Right atrium auricular region (tissue), 2 donors: ENCODE results near the gene STN1. TPM values are rescaled to one million over a fixed set of nuclear protein-coding genes. Genes with fewer than 3 reads are reported as not detected.
A peak's percentile ranks its signal among the peaks of the same experiment; 100 is the strongest.

ENCODE experiments used
- DNase-seq: peaks from one replicate; pipeline ENCODE4 v3.0.0-alpha.2; 2019; ENCODE audit warnings: low spot score
- H3K27ac ChIP-seq, 2 donors: fragments of 200-600 bp; sonication (generic); 1 replicate in 1 of 2; 2 replicates in 1 of 2; pipeline ENCODE4 v1.5.1; 2016 to 2019
- H3K27me3 ChIP-seq, 2 donors: fragments of 200-600 bp; sonication (generic); one replicate each; pipeline versions ENCODE4 v1.5.1 to v1.6.0; 2017 to 2019
- H3K36me3 ChIP-seq: fragments of 200-600 bp; sonication (generic); one replicate; pipeline ENCODE4 v1.5.1; 2016
- H3K4me1 ChIP-seq, 2 donors: fragments of 200-600 bp; sonication (generic); one replicate each; pipeline versions ENCODE4 v1.5.1 to v1.6.0; 2017 to 2019
- H3K4me3 ChIP-seq, 2 donors: fragments of 200-600 bp; sonication (generic); 1 replicate in 1 of 2; 2 replicates in 1 of 2; pipeline ENCODE4 v1.5.1; 2017 to 2019; ENCODE audit warnings: mild to moderate bottlenecking in 1 of 2, moderate library complexity in 1 of 2
- H3K9me3 ChIP-seq, 2 donors: fragments of 200-600 bp; sonication (generic); one replicate each; pipeline ENCODE4 v1.5.1; 2019
- total RNA-seq, 2 donors: library from RNA; depleted of rRNA; stranded (reverse); fragments of >200 nt; gene quantifications; one replicate each; pipeline ENCODE4 v1.1.0, GENCODE V29; 2016
- TF ChIP-seq, protein P1 (sequence below), 2 donors: fragments of 200-600 bp; sonication (generic); IDR thresholded peaks; one replicate each; pipeline ENCODE4 v1.5.1; 2019; ENCODE audit warnings: antibody characterized with exemption in 2 of 2

STN1 gene
- total RNA-seq, 2 donors from 2014 or later, result 26.8 to 35.3 TPM

DNA sequence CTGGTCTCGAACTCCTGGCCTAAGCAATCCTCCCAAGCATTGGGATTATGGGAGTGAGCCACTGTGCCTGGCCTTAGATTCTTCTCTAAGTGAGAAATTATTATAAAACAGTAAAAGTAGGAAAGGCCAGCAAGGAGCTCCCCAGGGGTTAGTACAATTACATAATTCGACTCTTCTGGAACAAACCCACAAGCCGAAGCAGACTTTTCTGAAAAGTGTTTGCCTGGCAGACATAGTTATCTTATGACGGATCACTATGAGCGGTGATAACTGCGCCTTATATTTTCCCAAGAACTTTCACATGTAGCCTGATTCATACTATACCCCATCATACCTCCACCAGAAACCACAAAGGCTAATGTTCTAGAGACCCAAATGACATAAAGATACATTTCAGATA lies 32.4 kb downstream of the STN1 start:
- Histone ChIP-seq H3K9me3 (no peaks in the 10 kb centered on the region), H3K4me1 (peaks cover 0 to 30% of the 10 kb centered on the region in 2 donors), H3K27me3 (no peaks in the 10 kb centered on the region), H3K27ac (peak overlapping the region; percentile 3 to 32), H3K4me3 (no peak overlapping the region), H3K36me3 (peaks cover 39% of the 10 kb centered on the region)
- no peak for DNase-seq
- TF ChIP-seq, protein P1, sequence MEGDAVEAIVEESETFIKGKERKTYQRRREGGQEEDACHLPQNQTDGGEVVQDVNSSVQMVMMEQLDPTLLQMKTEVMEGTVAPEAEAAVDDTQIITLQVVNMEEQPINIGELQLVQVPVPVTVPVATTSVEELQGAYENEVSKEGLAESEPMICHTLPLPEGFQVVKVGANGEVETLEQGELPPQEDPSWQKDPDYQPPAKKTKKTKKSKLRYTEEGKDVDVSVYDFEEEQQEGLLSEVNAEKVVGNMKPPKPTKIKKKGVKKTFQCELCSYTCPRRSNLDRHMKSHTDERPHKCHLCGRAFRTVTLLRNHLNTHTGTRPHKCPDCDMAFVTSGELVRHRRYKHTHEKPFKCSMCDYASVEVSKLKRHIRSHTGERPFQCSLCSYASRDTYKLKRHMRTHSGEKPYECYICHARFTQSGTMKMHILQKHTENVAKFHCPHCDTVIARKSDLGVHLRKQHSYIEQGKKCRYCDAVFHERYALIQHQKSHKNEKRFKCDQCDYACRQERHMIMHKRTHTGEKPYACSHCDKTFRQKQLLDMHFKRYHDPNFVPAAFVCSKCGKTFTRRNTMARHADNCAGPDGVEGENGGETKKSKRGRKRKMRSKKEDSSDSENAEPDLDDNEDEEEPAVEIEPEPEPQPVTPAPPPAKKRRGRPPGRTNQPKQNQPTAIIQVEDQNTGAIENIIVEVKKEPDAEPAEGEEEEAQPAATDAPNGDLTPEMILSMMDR (IDR thresholded peaks at IDR 0.05), result no peak

DNA sequence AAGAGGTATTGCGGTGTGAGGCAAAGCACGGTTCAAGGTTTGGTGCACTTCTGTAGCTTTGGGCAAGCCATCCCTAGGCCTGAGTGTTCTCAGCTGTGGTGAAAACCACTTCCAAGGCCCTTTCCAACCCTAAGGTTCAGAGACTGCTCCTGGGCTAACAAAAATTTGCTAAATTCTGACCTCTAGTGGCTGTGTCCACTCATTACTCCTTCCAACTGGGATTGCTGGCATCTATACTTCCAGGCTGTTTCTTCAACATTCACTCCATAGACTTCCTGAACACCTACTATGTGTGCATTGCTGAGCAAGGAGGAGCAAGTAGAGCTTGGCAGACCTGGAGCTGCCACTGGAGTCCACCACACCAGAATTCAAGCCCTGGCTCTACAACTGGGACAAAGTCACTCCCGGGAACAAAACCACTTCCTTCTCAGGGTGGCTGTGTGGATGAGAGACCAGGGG lies 33.3 kb downstream of the STN1 start:
- Histone ChIP-seq H3K9me3 (no peaks in the 10 kb centered on the region), H3K4me1 (peaks cover 0 to 30% of the 10 kb centered on the region in 2 donors), H3K27ac (no peak overlapping the region), H3K4me3 (no peak overlapping the region), H3K27me3 (no peaks in the 10 kb centered on the region), H3K36me3 (peaks cover 42% of the 10 kb centered on the region)
- TF ChIP-seq, protein P1 (IDR thresholded peaks at IDR 0.05), result peak; percentile 51 to 79
- no peak for DNase-seq

DNA sequence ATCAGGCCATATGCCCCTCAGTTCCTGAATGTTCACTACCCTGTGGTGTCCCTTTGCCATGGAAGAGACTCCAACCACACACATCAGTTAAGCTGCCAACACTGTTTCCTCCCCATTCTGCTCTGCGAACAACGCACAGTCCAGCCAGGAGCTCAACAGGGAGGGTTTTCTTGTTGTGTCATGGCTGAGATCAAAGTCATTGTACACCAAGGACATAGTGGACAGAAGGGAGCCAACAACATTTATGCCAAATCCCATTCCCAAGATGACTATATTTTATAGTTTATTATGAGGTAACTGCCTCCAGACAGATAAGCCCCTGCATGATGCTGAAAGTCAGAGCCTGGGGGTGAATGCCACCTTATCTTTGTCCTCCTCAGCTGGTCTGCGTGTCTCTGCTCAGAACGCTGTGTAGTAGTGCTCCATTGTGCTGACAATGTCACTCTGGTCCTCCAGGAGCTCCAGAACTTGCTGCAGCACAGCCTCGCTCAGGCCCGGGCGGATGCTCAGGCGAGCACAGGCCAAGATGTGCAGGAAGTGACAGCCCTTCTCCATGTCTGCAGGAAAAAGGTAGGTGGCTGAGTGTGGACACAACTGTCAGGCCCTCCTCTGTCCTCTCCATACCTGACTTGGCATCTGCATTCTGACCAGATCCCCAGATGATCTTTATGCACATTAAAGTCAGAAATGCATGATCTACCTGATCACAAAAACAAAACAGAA lies 35.5 kb downstream of the STN1 start:
- Histone ChIP-seq H3K36me3 (peaks cover 61% of the 10 kb centered on the region), H3K27ac (peak overlapping the region in 1 of 2 donors; percentile 31)
- TF ChIP-seq, protein P1 (IDR thresholded peaks at IDR 0.05), result no peak

DNA sequence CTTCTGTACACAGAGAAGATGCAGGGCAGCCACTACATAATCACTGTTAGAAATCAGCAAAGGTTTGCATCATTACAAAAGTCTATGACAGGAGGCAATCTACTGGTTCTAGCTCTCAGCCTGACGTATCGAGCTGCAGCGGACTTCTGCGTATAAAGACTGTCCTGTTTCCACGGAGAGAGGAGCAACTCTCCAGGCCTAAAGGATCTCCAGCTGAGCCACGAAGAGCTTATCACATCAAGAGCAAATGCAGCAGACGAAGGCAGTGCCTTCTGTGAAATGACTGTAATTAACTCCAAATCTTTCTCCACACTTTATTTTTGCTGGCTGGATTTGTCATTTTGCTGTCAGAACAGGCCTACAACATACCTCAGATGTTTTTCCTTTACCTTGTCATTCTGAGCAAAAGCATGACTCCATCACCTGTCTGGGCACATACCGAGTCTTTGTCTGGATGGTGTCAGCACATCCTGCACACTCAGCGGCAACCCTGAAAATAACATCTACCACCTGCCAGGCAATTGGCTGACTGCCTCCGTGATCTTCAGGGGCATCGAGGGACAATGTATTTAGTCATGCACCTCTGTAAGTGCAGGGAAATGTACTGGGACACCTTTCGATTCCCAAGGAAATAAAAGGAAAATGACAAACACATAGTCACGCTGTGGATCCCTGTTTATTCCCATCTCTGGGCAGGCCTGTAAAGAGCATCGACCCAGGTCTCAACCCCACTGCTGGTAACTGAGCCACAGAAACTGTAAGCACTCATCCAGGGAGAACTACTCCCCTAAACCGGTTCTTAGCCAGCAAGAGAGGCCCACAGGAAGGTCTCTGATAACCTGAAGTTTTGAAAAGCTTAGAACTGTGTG lies 36.3 kb downstream of the STN1 start:
- DNase-seq, result no peak
- H3K4me3 ChIP-seq, result no peak overlapping the region
- TF ChIP-seq, protein P1 (IDR thresholded peaks at IDR 0.05), result no peak
- H3K27ac ChIP-seq, result peak overlapping the region in 1 of 2 donors; percentile 31
- H3K9me3 ChIP-seq, result no peaks in the 10 kb centered on the region
- peaks cover 54% of the 10 kb centered on the region for H3K36me3 ChIP-seq
- no peaks in the 10 kb centered on the region for H3K27me3 ChIP-seq
- H3K4me1 ChIP-seq, result peaks cover 0 to 16% of the 10 kb centered on the region in 2 donors

More for the DNA sequence above, 35.5 kb downstream of the STN1 start:
- Histone ChIP-seq H3K9me3 (no peaks in the 10 kb centered on the region), H3K27me3 (no peaks in the 10 kb centered on the region), H3K4me3 (no peak overlapping the region), H3K4me1 (peaks cover 0 to 16% of the 10 kb centered on the region in 2 donors)
- no peak for DNase-seq

DNA sequence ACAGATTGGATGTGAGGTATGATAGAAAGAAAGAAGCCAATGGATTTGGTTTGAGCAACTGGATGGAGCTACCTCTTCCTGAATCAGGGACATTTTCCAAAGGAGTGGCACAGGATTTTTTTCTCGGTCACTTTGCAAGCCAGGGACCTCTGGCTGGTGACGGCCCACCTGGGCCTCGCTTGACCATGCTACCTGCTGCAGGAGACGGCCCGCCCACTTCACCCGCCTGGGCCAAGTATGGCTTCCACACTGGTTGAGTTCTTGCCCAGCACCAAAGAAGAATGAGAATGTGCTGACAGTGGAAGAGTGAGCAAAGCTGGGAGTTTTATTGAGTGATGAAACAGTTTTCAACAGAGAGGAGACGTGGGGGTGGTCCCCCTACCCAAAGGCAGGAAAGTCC lies 38.2 kb downstream of the STN1 start:
- Histone ChIP-seq H3K4me1 (peaks cover 0 to 12% of the 10 kb centered on the region in 2 donors), H3K36me3 (peaks cover 50% of the 10 kb centered on the region), H3K27ac (no peak overlapping the region), H3K27me3 (no peaks in the 10 kb centered on the region), H3K9me3 (no peaks in the 10 kb centered on the region), H3K4me3 (no peak overlapping the region)
- TF ChIP-seq, protein P1 (IDR thresholded peaks at IDR 0.05), result no peak
- DNase-seq, result no peak
